ENCODE results near the gene IFNA14. TPM values are rescaled to one million over a fixed set of nuclear protein-coding genes. Genes with fewer than 3 reads are reported as not detected.
"Not testable (repeated sequence)": the region's sequence is repeated elsewhere in the genome, so short reads cannot be mapped to it uniquely, and the experiment has no call there.

IFNA14 gene
- total RNA-seq, 4 donors from 2014 or later, result not detected

- DNase-seq (ENCODE audit: low spot score in 2 of 2), result no peak
- TF ChIP-seq CTCF (IDR thresholded peaks at IDR 0.05) (no peak), POLR2A (IDR thresholded peaks at IDR 0.05) (no peak)
- no peak overlapping the region for H3K4me3 ChIP-seq (ENCODE audit: low read depth, poor library complexity, severe bottlenecking)
- 54 to 73% methylated on average over 4 of the region's 4 CpGs for WGBS, 2 donors
- intact Hi-C loops (cut with DNase I; ENCODE audit: low total_unique reads), result no loop called here
Measured at GRCh38 chr9:21251638-21252037, 11.8 kb upstream of the IFNA14 start.

GRCh38 chr9:21251190-21251589, 11.4 kb upstream of the IFNA14 start:
- DNase-seq (ENCODE audit: low spot score in 2 of 2), result no peak
- no peak for TF ChIP-seq POLR2A (IDR thresholded peaks at IDR 0.05)
- no peak for TF ChIP-seq CTCF (IDR thresholded peaks at IDR 0.05)
- intact Hi-C loops (cut with DNase I; ENCODE audit: low total_unique reads), result no loop called here
- WGBS, 2 donors, result 28 to 52% methylated on average over 1 of the region's 1 CpG
- no peak overlapping the region for H3K4me3 ChIP-seq (ENCODE audit: low read depth, poor library complexity, severe bottlenecking)

- intact Hi-C loops (cut with DNase I; ENCODE audit: low total_unique reads), result no loop called here
- no peak for DNase-seq (ENCODE audit: low spot score in 2 of 2)
- WGBS, 2 donors, result 33 to 63% methylated on average over 2 of the region's 2 CpGs
- TF ChIP-seq CTCF (IDR thresholded peaks at IDR 0.05) (no peak), POLR2A (IDR thresholded peaks at IDR 0.05) (no peak)
- no peak overlapping the region for H3K4me3 ChIP-seq (ENCODE audit: low read depth, poor library complexity, severe bottlenecking)
Measured at GRCh38 chr9:21244836-21245235, 5.0 kb upstream of the IFNA14 start.

GRCh38 chr9:21236360-21236714, 3.5 kb downstream of the IFNA14 start:
- intact Hi-C loops (cut with DNase I; ENCODE audit: low total_unique reads); DNase-seq (ENCODE audit: low spot score in 2 of 2); H3K4me3 ChIP-seq (ENCODE audit: low read depth, poor library complexity, severe bottlenecking): not testable (repeated sequence)
- 18 to 23% methylated on average over 1 of the region's 1 CpG for WGBS, 2 donors

- DNase-seq (ENCODE audit: low spot score in 2 of 2); H3K4me3 ChIP-seq (ENCODE audit: low read depth, poor library complexity, severe bottlenecking); intact Hi-C loops (cut with DNase I; ENCODE audit: low total_unique reads): not testable (repeated sequence)
- 37 to 41% methylated on average over 8 of the region's 8 CpGs for WGBS, 2 donors
Measured at GRCh38 chr9:21235468-21236359, 4.1 kb downstream of the IFNA14 start.

- TF ChIP-seq CTCF (IDR thresholded peaks at IDR 0.05) (no peak), POLR2A (IDR thresholded peaks at IDR 0.05) (no peak)
- no peak for DNase-seq (ENCODE audit: low spot score in 2 of 2)
- H3K4me3 ChIP-seq (ENCODE audit: low read depth, poor library complexity, severe bottlenecking), result no peak overlapping the region
- intact Hi-C loops (cut with DNase I; ENCODE audit: low total_unique reads), result no loop called here
- WGBS, 2 donors, result 71 to 87% methylated on average over 3 to 4 of the region's 4 CpGs
Measured at GRCh38 chr9:21234153-21234687, 5.6 kb downstream of the IFNA14 start.

All from lower leg skin (tissue), 4 donors.